ENCODE results near the gene SRP68. TPM values are rescaled to one million over a fixed set of nuclear protein-coding genes. Genes with fewer than 3 reads are reported as not detected.
A peak's percentile ranks its signal among the peaks of the same experiment; 100 is the strongest.
"Not testable (repeated sequence)": the region's sequence is repeated elsewhere in the genome, so short reads cannot be mapped to it uniquely, and the experiment has no call there.

Gene SRP68
- total RNA-seq, 1 experiment from 2014 or later: 70.0 TPM

GRCh38 chr17:76063875-76064546 is 8.3 kb downstream of the SRP68 start:
- no peak overlapping the region for H3K4me3 ChIP-seq
- H3K9me3 ChIP-seq: no peaks in the 10 kb centered on the region
- H3K36me3 ChIP-seq: peaks cover 76% of the 10 kb centered on the region
- no peaks in the 10 kb centered on the region for H3K27me3 ChIP-seq
- no peak for DNase-seq

- DNase-seq, H3K9me3 ChIP-seq, H3K4me3 ChIP-seq, H3K27me3 ChIP-seq: not testable (repeated sequence)
- H3K36me3 ChIP-seq: peaks cover 78% of the 10 kb centered on the region
Measured at GRCh38 chr17:76058264-76058663, 14.1 kb downstream of the SRP68 start.

GRCh38 chr17:76056882-76057281 is 15.4 kb downstream of the SRP68 start:
- DNase-seq: no peak
- peaks cover 78% of the 10 kb centered on the region for H3K36me3 ChIP-seq
- H3K9me3 ChIP-seq: no peaks in the 10 kb centered on the region
- H3K4me3 ChIP-seq: no peak overlapping the region
- H3K27me3 ChIP-seq: no peaks in the 10 kb centered on the region

- peaks cover 80% of the 10 kb centered on the region for H3K36me3 ChIP-seq
- H3K4me3 ChIP-seq: no peak overlapping the region
- H3K27me3 ChIP-seq: no peaks in the 10 kb centered on the region
- H3K9me3 ChIP-seq: no peaks in the 10 kb centered on the region
- DNase-seq: no peak
Measured at GRCh38 chr17:76054112-76054476, 18.2 kb downstream of the SRP68 start.

GRCh38 chr17:76053246-76054111 is 18.8 kb downstream of the SRP68 start:
- H3K36me3 ChIP-seq: peaks cover 80% of the 10 kb centered on the region
- no peak overlapping the region for H3K4me3 ChIP-seq
- DNase-seq: peak; percentile 49

GRCh38 chr17:76051561-76051960 is 20.8 kb downstream of the SRP68 start:
- H3K9me3 ChIP-seq: no peaks in the 10 kb centered on the region
- H3K36me3 ChIP-seq: peaks cover 80% of the 10 kb centered on the region
- H3K27me3 ChIP-seq: no peaks in the 10 kb centered on the region
- DNase-seq: no peak
- H3K4me3 ChIP-seq: no peak overlapping the region

More at GRCh38 chr17:76053246-76054111, 18.8 kb downstream of the SRP68 start:
- Histone ChIP-seq H3K9me3 (no peaks in the 10 kb centered on the region), H3K27me3 (no peaks in the 10 kb centered on the region)

GRCh38 chr17:76050538-76051467 is 21.5 kb downstream of the SRP68 start:
- DNase-seq: no peak
- H3K4me3 ChIP-seq: no peak overlapping the region
- H3K9me3 ChIP-seq: no peaks in the 10 kb centered on the region
- no peaks in the 10 kb centered on the region for H3K27me3 ChIP-seq
- peaks cover 78% of the 10 kb centered on the region for H3K36me3 ChIP-seq

- peaks cover 80% of the 10 kb centered on the region for H3K36me3 ChIP-seq
- H3K4me3 ChIP-seq: no peak overlapping the region
- no peak for DNase-seq
- H3K9me3 ChIP-seq: no peaks in the 10 kb centered on the region
- no peaks in the 10 kb centered on the region for H3K27me3 ChIP-seq
Measured at GRCh38 chr17:76049836-76050537, 22.3 kb downstream of the SRP68 start.

- Histone ChIP-seq H3K27me3 (no peaks in the 10 kb centered on the region), H3K36me3 (peaks cover 82% of the 10 kb centered on the region)
- DNase-seq: no peak
Measured at GRCh38 chr17:76049239-76049638, 23.1 kb downstream of the SRP68 start.

GRCh38 chr17:76048711-76049110 is 23.6 kb downstream of the SRP68 start:
- H3K4me3 ChIP-seq: no peak overlapping the region
- peaks cover 82% of the 10 kb centered on the region for H3K36me3 ChIP-seq
- no peaks in the 10 kb centered on the region for H3K27me3 ChIP-seq
- H3K9me3 ChIP-seq: no peaks in the 10 kb centered on the region
- DNase-seq: no peak

More at GRCh38 chr17:76049239-76049638, 23.1 kb downstream of the SRP68 start:
- Histone ChIP-seq H3K9me3 (no peaks in the 10 kb centered on the region), H3K4me3 (no peak overlapping the region)

- DNase-seq: no peak
- no peak overlapping the region for H3K4me3 ChIP-seq
- H3K36me3 ChIP-seq: peaks cover 84% of the 10 kb centered on the region
- H3K27me3 ChIP-seq: no peaks in the 10 kb centered on the region
- H3K9me3 ChIP-seq: no peaks in the 10 kb centered on the region
Measured at GRCh38 chr17:76048025-76048605, 24.2 kb downstream of the SRP68 start.

GRCh38 chr17:76046064-76046463 is 26.3 kb downstream of the SRP68 start:
- no peak for DNase-seq
- Histone ChIP-seq H3K27me3 (no peaks in the 10 kb centered on the region), H3K36me3 (peaks cover 91% of the 10 kb centered on the region), H3K9me3 (no peaks in the 10 kb centered on the region), H3K4me3 (no peak overlapping the region)

GRCh38 chr17:76044475-76045007 is 27.8 kb downstream of the SRP68 start:
- not testable (repeated sequence) for H3K9me3 ChIP-seq, H3K27me3 ChIP-seq, H3K4me3 ChIP-seq, DNase-seq
- peaks cover 95% of the 10 kb centered on the region for H3K36me3 ChIP-seq

GRCh38 chr17:76042868-76043267 is 29.4 kb downstream of the SRP68 start:
- not testable (repeated sequence) for H3K27me3 ChIP-seq, H3K4me3 ChIP-seq, H3K9me3 ChIP-seq, DNase-seq
- H3K36me3 ChIP-seq: peaks cover 95% of the 10 kb centered on the region

GRCh38 chr17:76040376-76040775 is 31.9 kb downstream of the SRP68 start:
- DNase-seq: no peak
- Histone ChIP-seq H3K27me3 (no peaks in the 10 kb centered on the region), H3K9me3 (no peaks in the 10 kb centered on the region), H3K4me3 (no peak overlapping the region), H3K36me3 (peaks cover 74% of the 10 kb centered on the region)

- Histone ChIP-seq H3K27me3 (no peaks in the 10 kb centered on the region), H3K4me3 (no peak overlapping the region), H3K36me3 (peaks cover 64% of the 10 kb centered on the region), H3K9me3 (no peaks in the 10 kb centered on the region)
- no peak for DNase-seq
Measured at GRCh38 chr17:76039121-76039520, 33.2 kb downstream of the SRP68 start.
